HG03095 (cell line): ENCODE measurements around the gene PLAC1.

ENCODE experiments used
- ATAC-seq: cut with Tn5 transposase; IDR thresholded peaks from one replicate; pipeline ENCODE4 v1.9.1; 2021; ENCODE audit warnings: moderate library complexity; ENCODE audit not compliant: unreplicated experiment

The PLAC1 gene

DNA sequence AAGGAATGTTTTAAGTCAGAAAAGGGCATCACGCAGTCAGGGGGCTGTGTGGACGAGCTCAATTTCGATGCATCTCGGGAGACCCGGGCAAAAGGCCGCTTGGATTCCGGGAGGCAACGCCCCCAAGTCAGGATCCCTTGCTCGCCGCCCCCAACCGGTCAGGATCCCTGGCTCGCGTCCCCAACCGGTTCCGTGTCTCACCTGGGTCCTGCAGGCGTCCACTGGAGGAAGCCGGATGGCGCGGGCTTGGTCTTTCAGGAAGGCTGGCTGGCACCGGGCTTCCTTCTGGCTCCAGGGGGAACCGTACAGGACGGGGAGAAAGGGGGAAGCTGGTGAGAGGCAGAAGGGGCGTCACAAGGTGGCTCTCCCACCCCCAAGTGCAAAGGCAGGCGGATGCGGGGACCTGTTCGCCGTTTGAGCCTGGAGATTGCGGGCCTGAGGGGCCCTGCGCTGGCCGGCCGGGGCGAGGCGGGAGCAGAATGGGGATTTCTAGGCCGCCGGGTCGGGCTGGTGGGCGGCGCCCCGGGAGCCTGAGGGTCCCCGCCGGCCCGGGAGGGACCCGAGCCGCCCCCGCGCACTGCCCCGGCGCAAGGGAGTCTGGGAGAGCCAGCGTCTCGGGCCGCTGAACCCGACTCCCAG is 113.6 kb downstream of the PLAC1 start:
- no peak for ATAC-seq

GRCh38 chrX:134544135-134544512 is 114.1 kb downstream of the PLAC1 start:
- no peak for ATAC-seq

DNA sequence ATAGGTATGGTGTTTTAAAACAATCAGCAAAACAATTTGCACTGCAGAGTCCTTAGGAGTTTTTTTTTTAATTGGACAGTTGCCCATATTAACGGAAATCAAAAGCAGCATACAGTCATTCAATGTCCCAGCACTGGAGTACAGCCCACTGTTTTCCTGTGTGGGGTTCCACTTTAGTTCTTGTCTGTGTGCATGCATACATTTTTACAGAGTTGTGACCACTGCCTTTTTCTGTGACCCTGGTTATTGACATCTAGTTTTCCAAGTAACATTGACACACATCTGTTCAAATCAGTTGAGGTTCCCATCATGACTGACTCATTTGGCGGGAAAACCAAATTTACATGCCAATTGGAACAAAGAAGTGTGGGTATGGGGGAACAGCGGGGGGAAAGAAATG is 115.0 kb downstream of the PLAC1 start:
- ATAC-seq = no peak

DNA sequence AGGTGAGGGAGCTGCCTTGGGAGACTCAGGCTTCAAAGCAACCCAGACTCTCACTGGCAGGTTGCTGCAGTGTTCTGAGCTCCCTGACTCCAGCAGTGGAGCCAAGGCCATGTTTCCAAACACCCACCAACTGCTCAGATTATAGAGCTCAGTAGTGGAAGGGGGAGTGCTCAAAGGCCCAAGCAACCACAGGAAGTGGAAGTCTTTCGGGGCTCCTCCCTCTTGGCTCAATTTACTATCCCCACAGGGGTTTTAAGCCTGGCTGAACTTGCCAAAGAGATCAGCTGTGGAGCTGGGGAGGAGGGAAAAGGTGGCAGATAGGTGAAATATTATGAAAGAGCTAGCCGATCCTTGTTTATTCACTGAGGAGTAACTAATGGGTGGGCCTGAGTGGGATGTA is 115.8 kb downstream of the PLAC1 start:
- no peak for ATAC-seq

DNA sequence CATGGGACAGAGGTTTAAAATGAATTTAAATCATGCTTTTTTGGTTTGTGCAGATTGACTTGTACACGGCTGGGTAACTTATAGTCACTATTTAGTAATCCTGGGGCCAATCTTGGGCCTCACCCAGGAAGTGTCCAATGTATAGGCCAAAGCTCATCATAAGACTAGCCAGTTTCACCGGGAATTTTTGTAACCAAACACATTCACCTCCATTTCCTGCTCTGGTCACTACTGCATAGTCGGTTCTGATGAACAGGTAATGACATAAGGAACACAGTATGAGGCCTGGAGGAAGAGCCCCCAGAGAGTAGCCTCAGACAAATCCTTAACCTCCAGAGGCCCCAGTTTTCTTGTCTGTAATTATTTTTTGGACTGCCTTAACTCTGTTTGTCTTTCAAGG is 116.4 kb downstream of the PLAC1 start:
- ATAC-seq = no peak

DNA sequence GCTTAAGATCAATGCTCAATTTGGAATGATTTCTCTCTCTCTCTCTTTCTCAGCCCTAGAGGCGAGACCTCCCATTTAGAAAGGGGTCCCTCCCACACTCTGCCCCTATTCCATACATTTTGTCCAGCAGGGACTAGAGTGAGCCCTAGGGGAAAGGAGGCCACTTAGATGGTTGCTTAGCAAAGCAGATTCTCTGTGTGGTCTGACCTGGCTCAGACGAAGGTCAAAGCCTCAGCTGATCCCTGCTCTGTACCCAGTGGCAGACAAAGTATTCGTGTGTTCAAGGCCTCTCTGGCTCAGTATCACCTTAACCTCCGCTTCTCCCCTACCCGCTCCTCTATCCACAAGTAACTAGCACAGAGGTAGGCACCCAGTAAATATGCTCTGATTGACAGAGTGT is 120.0 kb downstream of the PLAC1 start:
- ATAC-seq = no peak

GRCh38 chrX:134537179-134537955 is 120.9 kb downstream of the PLAC1 start:
- no peak for ATAC-seq

- ATAC-seq = no peak
Measured at GRCh38 chrX:134533952-134534351, 124.3 kb downstream of the PLAC1 start.

- ATAC-seq = no peak
Measured at GRCh38 chrX:134533352-134533751, 124.9 kb downstream of the PLAC1 start.

DNA sequence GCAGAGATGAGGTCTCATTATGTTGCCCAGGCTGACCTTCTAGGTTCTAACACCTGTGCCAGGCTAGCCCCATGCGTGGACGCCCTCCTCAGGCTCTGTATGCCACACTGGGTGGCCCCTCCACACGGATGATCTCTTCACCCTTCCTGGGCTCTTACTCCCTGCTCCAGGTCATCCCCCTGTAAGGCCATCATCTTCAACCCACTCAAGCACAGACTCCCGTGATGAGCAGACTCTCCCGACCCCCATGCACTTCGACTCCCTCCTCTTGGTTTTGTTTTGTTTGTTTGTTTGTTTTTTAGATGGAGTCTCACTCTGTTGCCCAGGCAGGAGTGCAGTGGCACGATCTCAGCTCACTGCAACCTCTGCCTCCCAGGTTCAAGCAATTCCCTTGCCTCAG is 127.4 kb downstream of the PLAC1 start:
- no peak for ATAC-seq

GRCh38 chrX:134529481-134529880 is 128.8 kb downstream of the PLAC1 start:
- ATAC-seq = no peak

DNA sequence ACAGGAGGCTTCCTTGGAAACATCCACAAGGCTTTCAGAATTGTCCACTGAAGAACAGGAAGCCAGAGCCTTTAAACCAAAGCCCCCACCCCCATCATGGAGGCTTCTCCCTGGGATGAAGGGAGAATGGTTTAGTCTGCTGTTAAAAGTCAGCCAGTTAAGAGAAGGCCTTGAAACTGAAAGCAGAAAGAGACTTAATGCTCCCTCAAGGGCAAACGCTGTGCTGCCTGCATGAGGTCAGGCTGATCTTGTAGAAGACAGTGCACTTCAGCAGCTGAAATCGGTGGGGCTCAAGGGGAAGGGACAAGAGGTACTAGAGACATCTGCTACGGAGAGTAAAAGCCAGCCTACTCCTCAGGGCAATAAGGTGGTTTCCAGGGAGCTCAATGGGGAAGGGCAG is 129.3 kb downstream of the PLAC1 start:
- ATAC-seq = peak; percentile 63

- no peak for ATAC-seq
Measured at GRCh38 chrX:134526399-134526798, 131.9 kb downstream of the PLAC1 start.

DNA sequence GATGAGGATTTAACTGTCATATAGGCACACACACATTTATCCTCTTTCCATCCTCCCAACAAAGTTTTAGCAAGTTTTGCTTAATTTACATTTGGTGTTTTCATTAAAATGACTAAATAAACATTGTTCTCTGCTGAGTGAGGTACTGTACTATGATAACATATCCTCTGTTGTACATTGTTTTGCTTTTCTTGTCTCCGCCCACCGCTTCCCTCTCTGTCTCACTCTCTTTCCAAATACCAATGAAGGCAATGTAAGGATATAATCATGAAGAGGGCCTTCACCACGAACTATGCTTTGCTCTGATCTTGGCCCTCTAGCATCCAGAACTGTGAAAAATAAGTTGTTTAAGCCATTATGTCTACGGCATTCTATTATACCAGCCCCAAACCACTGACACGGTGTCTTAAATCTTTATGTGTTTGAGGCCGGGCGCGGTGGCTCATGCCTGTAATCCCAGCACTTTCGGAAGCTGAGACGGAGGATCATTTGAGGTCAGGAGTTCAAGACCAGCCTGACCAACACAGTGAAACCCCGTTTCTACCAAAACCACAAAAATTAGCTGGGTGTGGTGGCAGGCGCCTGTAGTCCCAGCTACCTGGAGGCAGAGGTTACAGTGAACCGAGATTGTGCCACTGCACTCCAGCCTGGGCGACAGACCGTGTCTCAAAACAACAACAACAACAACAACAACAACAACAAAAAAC is 133.0 kb downstream of the PLAC1 start:
- ATAC-seq = no peak

DNA sequence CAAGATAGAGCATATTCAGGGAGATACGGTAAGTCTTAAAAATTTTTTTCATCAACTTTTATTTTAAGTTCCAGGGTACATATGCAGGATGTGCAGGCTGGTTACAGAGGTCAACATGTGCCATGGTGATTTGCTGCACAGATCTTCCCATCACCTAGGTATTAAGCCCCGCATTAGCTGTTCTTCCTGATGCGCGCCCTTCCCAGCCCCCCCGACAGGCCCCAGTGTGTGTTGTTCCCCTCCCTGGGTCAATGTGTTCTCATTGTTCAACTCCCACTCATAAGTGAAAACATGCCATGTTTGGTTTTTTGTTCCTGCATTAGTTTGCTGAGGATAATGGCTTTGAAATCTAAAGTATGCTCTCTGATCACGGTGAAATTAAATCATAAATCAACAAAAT is 134.1 kb downstream of the PLAC1 start:
- no peak for ATAC-seq

- ATAC-seq = peak; percentile 62
Measured at GRCh38 chrX:134520860-134521390, 137.3 kb downstream of the PLAC1 start.
